ENCODE data around the gene ERV3-1. TPM values are rescaled to one million over a fixed set of nuclear protein-coding genes. Genes with fewer than 3 reads are reported as not detected.
"Not testable (repeated sequence)": the region's sequence is repeated elsewhere in the genome, so short reads cannot be mapped to it uniquely, and the experiment has no call there.

Gene ERV3-1
- total and polyA plus RNA-seq, 9 of the 15 experiments (the other 6 are each of a cell fraction or from before 2014, with no cell fraction given): 10.2 to 30.0 (median 22.0) TPM

DNA sequence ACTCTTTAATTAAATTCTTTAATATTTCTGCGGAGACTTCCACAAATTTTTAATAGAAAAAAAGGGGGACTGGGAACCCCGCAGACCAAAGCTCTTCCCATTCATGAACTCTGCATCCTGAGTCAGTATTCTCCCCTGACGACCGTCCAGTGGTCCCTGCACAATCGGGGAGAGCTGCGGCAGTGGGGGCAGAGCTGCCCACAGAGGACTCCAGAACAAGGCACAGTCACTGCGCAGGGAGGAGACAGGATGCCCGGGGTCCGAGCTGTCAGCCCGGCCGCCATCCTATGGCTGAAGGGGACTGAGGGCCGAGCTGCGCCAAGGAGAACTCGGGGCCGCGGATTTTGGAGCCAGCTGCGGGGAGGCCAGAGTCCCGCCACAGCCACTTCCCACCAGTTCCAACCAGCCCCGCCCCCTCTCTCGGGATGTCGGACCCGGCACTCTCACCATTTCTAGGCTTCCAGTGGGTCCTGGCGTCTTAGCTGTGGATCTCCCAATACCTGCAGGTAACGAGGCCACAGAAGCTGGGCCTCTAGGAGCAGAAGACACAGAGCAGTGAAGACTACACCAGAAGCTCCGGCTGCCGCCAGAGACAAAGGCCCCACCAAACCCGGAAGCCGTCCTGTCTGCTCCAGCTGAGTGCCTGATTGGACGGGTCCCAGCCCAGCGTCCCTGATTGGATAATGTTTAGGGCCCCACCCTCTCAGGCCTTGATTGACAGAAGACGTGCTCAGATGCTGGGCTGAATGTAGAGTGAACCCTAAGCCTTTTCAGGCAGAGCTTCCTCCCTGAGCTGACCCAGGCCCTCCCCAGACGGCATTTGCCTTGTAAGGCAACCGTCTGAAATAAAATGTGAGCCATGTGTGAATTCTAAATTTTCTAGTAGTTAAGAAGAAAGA is at the start of gene ERV3-1 (continued):
- TF ChIP-seq SOX6 (IDR thresholded peaks at IDR 0.05): peak; percentile 57
- 0 out of 2 replicates have a peak, but pooled peaks have one; percentile 18 for TF ChIP-seq CHCHD3 (CRISPR knock-in tag; IDR thresholded peaks at IDR 0.05)
- TF ChIP-seq, protein P1, sequence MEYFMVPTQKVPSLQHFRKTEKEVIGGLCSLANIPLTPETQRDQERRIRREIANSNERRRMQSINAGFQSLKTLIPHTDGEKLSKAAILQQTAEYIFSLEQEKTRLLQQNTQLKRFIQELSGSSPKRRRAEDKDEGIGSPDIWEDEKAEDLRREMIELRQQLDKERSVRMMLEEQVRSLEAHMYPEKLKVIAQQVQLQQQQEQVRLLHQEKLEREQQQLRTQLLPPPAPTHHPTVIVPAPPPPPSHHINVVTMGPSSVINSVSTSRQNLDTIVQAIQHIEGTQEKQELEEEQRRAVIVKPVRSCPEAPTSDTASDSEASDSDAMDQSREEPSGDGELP (CRISPR knock-in tag; IDR thresholded peaks at IDR 0.05; ENCODE audit: borderline replicate concordance): peak; percentile 84; the same call in 1 of the 2 replicates

DNA sequence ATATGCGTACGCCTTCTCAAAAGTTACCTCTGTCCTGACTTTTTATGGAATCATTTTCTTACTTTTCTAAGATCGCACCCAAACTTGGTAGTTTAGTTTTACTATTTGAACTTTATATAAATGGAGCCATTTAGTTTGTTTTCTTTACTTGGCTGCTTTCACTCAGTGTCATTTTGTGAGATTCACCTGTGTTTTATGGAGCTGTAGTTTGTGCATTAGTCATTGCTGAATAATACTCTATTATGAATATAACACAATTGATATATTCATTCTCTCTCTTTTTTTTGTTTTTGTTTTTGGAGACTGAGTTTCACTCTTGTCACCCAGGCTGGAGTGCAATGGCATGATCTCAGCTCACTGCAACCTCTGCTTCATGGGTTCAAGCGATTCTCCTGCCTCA is 49.3 kb upstream of the ERV3-1 start:
- peaks cover 16% of the 10 kb centered on the region; the same call in 1 of the 3 replicates for H3K36me3 ChIP-seq (ENCODE audit: control insufficient read depth, insufficient read depth, low read length)

DNA sequence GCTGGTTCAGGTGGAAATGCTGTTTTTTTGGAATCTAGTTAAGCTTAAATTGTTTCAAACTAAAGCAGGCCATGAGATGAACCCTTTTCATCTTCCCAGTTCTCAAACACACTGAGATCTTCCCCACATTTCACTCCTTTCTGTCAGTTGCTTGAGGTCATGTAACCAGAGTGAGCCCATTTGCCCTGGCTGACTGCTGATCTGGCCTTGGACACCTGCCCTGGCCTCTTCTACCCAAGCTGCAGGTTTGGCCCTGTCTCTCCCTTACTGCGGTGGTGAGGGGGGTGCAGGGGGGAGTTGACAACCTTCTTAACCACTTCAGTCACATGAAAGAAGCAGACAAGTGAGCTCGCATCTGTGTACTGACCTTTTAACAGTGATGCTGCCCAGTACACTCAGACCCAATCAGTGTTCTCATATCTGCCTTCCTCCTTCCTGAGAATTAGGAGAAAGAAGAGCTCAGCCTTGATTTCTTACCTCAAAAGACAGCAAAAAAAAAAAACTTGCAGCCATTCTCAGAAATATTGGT is 48.0 kb upstream of the ERV3-1 start:
- intact Hi-C loops (cut with micrococcal nuclease): not testable (repeated sequence)
- ATAC-seq: peak; percentile 49

More for the DNA sequence above, 49.3 kb upstream of the ERV3-1 start:
- H4K20me1 ChIP-seq (replicated peaks; ENCODE audit: control insufficient read depth, insufficient read depth, low read length); CTCF ChIA-PET (ENCODE audit: low intra/inter-chr PET ratio); in situ Hi-C loops (cut with MboI); H3K27me3 ChIP-seq (ENCODE audit: control insufficient read depth in 2 of 2, insufficient read depth in 2 of 2, low read length in 2 of 2); H3K27ac ChIP-seq (ENCODE audit: extremely low read depth, low read depth, low read length); H3K9ac ChIP-seq (ENCODE audit: insufficient read depth in 1 of 2, low read depth in 2 of 2, low read length in 2 of 2); POLR2A ChIA-PET; H3K4me2 ChIP-seq (ENCODE audit: insufficient read depth, low read length); H3K9me3 ChIP-seq (replicated peaks; ENCODE audit: control insufficient read depth, insufficient read depth, low read depth, low read length); DNase-seq (ENCODE audit: extremely low read depth in 1 of 4, low spot score in 3 of 4); FAIRE-seq; ATAC-seq; BruUV-seq (replicated peaks); H3K4me3 ChIP-seq; H2AFZ ChIP-seq (ENCODE audit: low read depth, low read length); H3K9me1 ChIP-seq (ENCODE audit: control insufficient read depth, insufficient read depth, low read length); H3K4me1 ChIP-seq (replicated peaks in 1 of 2; ENCODE audit: control insufficient read depth in 2 of 2, insufficient read depth in 2 of 2, low read length in 2 of 2); intact Hi-C loops (cut with micrococcal nuclease): not testable (repeated sequence)
- H3K79me2 ChIP-seq (ENCODE audit: control insufficient read depth, insufficient read depth, low read length): peaks cover 16% of the 10 kb centered on the region; the same call in 2 of the 3 replicates
- 85% methylated on average over 4 of the region's 4 CpGs for WGBS (ENCODE audit: insufficient coverage, low coverage, missing lambda C conversion rate)

DNA sequence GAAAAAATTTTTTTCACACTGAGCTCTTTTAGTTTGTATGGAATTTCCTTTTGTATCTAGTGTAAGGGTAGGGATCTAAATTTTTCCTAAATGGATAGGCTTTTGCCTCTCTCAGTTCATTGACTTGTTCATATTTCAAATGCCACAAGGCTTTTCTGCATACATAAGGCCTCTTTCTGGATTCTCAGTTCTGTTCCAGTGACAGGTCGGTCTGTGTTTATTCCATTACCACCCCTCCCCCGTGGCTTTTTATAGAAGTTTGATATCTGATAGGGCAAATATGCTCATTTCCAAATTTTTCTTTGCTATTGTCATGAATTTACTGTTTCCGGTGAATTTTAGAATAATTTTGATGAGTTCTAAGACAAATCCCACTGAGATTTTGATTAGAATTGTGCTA is 45.2 kb upstream of the ERV3-1 start:
- POLR2A ChIA-PET; CTCF ChIA-PET (ENCODE audit: low intra/inter-chr PET ratio); H4K20me1 ChIP-seq (replicated peaks; ENCODE audit: control insufficient read depth, insufficient read depth, low read length); H3K4me1 ChIP-seq (replicated peaks in 1 of 2; ENCODE audit: control insufficient read depth in 2 of 2, insufficient read depth in 2 of 2, low read length in 2 of 2); H3K9me1 ChIP-seq (ENCODE audit: control insufficient read depth, insufficient read depth, low read length); BruUV-seq (replicated peaks); in situ Hi-C loops (cut with MboI); intact Hi-C loops (cut with micrococcal nuclease); H3K4me3 ChIP-seq; FAIRE-seq; H3K9me3 ChIP-seq (replicated peaks; ENCODE audit: control insufficient read depth, insufficient read depth, low read depth, low read length); H3K27me3 ChIP-seq (ENCODE audit: control insufficient read depth in 2 of 2, insufficient read depth in 2 of 2, low read length in 2 of 2); H3K9ac ChIP-seq (ENCODE audit: insufficient read depth in 1 of 2, low read depth in 2 of 2, low read length in 2 of 2); H3K4me2 ChIP-seq (ENCODE audit: insufficient read depth, low read length); DNase-seq (ENCODE audit: extremely low read depth in 1 of 4, low spot score in 3 of 4); H3K27ac ChIP-seq (ENCODE audit: extremely low read depth, low read depth, low read length); H2AFZ ChIP-seq (ENCODE audit: low read depth, low read length); ATAC-seq: not testable (repeated sequence)
- peaks cover 13% of the 10 kb centered on the region; the same call in 1 of the 3 replicates for H3K36me3 ChIP-seq (ENCODE audit: control insufficient read depth, insufficient read depth, low read length)
- peaks cover 30% of the 10 kb centered on the region for H3K79me2 ChIP-seq (ENCODE audit: control insufficient read depth, insufficient read depth, low read length)
- WGBS (ENCODE audit: insufficient coverage, low coverage, missing lambda C conversion rate): no CpG with 5 or more reads among the region's 3 CpGs

More for the DNA sequence above, 48.0 kb upstream of the ERV3-1 start:
- H4K20me1 ChIP-seq (replicated peaks; ENCODE audit: control insufficient read depth, insufficient read depth, low read length); FAIRE-seq; POLR2A ChIA-PET; H2AFZ ChIP-seq (ENCODE audit: low read depth, low read length); H3K27me3 ChIP-seq (ENCODE audit: control insufficient read depth in 2 of 2, insufficient read depth in 2 of 2, low read length in 2 of 2); H3K27ac ChIP-seq (ENCODE audit: extremely low read depth, low read depth, low read length); H3K9me1 ChIP-seq (ENCODE audit: control insufficient read depth, insufficient read depth, low read length); H3K4me3 ChIP-seq; H3K4me1 ChIP-seq (replicated peaks in 1 of 2; ENCODE audit: control insufficient read depth in 2 of 2, insufficient read depth in 2 of 2, low read length in 2 of 2); in situ Hi-C loops (cut with MboI); BruUV-seq (replicated peaks); H3K4me2 ChIP-seq (ENCODE audit: insufficient read depth, low read length); CTCF ChIA-PET (ENCODE audit: low intra/inter-chr PET ratio); H3K9me3 ChIP-seq (replicated peaks; ENCODE audit: control insufficient read depth, insufficient read depth, low read depth, low read length); H3K9ac ChIP-seq (ENCODE audit: insufficient read depth in 1 of 2, low read depth in 2 of 2, low read length in 2 of 2); DNase-seq (ENCODE audit: extremely low read depth in 1 of 4, low spot score in 3 of 4): not testable (repeated sequence)
- H3K79me2 ChIP-seq (ENCODE audit: control insufficient read depth, insufficient read depth, low read length): peaks cover 16% of the 10 kb centered on the region; the same call in 2 of the 3 replicates
- H3K36me3 ChIP-seq (ENCODE audit: control insufficient read depth, insufficient read depth, low read length): peaks cover 24% of the 10 kb centered on the region; the same call in 1 of the 3 replicates
- 63% methylated on average over 2 of the region's 2 CpGs for WGBS (ENCODE audit: insufficient coverage, low coverage, missing lambda C conversion rate)

All from K562 (cell line).